Fibroblast of lung (primary cell): ENCODE measurements around the gene ATP6V0B.

Experiments used
- CTCF ChIP-seq, 2 donors: IDR thresholded peaks in 1 of 2; conservative IDR thresholded peaks in 1 of 2; 1 replicate in 1 of 2; 2 replicates in 1 of 2; pipeline ENCODE4 v1.5.1; 2011 to 2012; ENCODE audit warnings: low read length in 2 of 2, control low read depth in 1 of 2, inconsistent platforms in 1 of 2, low read depth in 1 of 2, mild to moderate bottlenecking in 1 of 2
- EZH2 ChIP-seq: IDR thresholded peaks from 2 replicates; pipeline ENCODE4 v1.5.1; 2012; ENCODE audit warnings: low read length, control low read depth, mild to moderate bottlenecking; ENCODE audit errors: missing control alignments

GRCh38 chr1:43947061-43947873 is 27.5 kb upstream of the ATP6V0B start:
- TF ChIP-seq CTCF (conservative IDR thresholded peaks at IDR 0.05 in 1 of 2, IDR thresholded peaks at IDR 0.05 in 1 of 2; ENCODE audit: low read depth in 1 of 2, low read length in 2 of 2): no peak
- no peak for TF ChIP-seq EZH2
